BE2C (cell line): ENCODE measurements around the gene PCCA.

ENCODE experiments used
- DNase-seq: peaks from one replicate; pipeline ENCODE4 v3.0.0-alpha.2; 2020
- H3K27me3 ChIP-seq: fragments of 250-450 bp; sonication (Bioruptor Pico); 2 replicates; pipeline ENCODE4 v1.5.1; 2020; ENCODE audit warnings: mild to moderate bottlenecking
- H3K36me3 ChIP-seq: fragments of 250-450 bp; sonication (Bioruptor Pico); 2 replicates; pipeline ENCODE4 v1.5.1; 2020; ENCODE audit warnings: mild to moderate bottlenecking
- H3K4me1 ChIP-seq: fragments of 250-450 bp; sonication (Bioruptor Pico); 2 replicates; pipeline ENCODE4 v1.5.1; 2020
- H3K4me3 ChIP-seq: 2 replicates; pipeline ENCODE4 v1.5.1; 2011; ENCODE audit warnings: low read depth, low read length
- H3K9me3 ChIP-seq: fragments of 250-450 bp; sonication (Bioruptor Pico); 2 replicates; pipeline ENCODE4 v1.5.1; 2020
- CTCF ChIP-seq: IDR thresholded peaks from 2 replicates; pipeline ENCODE4 v1.5.1; 2012; ENCODE audit warnings: mild to moderate bottlenecking, low read depth, low read length

Gene PCCA

GRCh38 chr13:100484702-100485101 is 395.8 kb downstream of the PCCA start:
- no peak for DNase-seq
- no peaks in the 10 kb centered on the region for H3K9me3 ChIP-seq
- no peaks in the 10 kb centered on the region for H3K36me3 ChIP-seq
- H3K4me3 ChIP-seq = no peak overlapping the region
- no peaks in the 10 kb centered on the region for H3K4me1 ChIP-seq
- no peak for TF ChIP-seq CTCF
- no peaks in the 10 kb centered on the region for H3K27me3 ChIP-seq

- Histone ChIP-seq H3K9me3 (no peaks in the 10 kb centered on the region), H3K27me3 (no peaks in the 10 kb centered on the region), H3K4me3 (no peak overlapping the region), H3K36me3 (no peaks in the 10 kb centered on the region), H3K4me1 (no peaks in the 10 kb centered on the region)
- no peak for DNase-seq
- no peak for TF ChIP-seq CTCF
Observed at GRCh38 chr13:100485265-100485664, 396.4 kb downstream of the PCCA start.

- Histone ChIP-seq H3K4me3 (no peak overlapping the region), H3K36me3 (no peaks in the 10 kb centered on the region), H3K4me1 (no peaks in the 10 kb centered on the region), H3K9me3 (no peaks in the 10 kb centered on the region), H3K27me3 (no peaks in the 10 kb centered on the region)
- no peak for DNase-seq
- TF ChIP-seq CTCF = no peak
Observed at GRCh38 chr13:100490692-100491091, 401.8 kb downstream of the PCCA start.

GRCh38 chr13:100491164-100491842 is 402.4 kb downstream of the PCCA start:
- Histone ChIP-seq H3K9me3 (no peaks in the 10 kb centered on the region), H3K4me3 (no peak overlapping the region), H3K36me3 (no peaks in the 10 kb centered on the region), H3K27me3 (no peaks in the 10 kb centered on the region), H3K4me1 (no peaks in the 10 kb centered on the region)
- DNase-seq = no peak
- no peak for TF ChIP-seq CTCF

DNA sequence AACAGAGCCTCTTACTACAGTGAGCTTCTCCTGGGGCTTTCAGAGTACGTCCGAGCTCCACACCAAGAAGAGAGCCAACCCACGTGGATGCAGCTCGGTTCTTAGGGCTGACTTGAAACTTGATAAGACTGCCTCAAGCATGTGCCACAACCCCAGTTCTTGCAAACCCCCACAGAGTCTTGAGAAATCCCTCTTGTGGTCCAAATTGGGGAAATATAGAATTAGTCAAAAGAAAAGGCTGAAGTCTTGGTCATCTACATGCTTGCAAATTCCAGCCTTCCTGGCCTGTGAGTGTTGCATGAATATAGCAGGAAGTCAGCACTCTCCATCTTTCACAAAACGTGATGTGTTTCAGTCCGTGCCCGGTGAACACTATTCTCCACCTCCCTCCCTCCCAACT is 404.5 kb downstream of the PCCA start:
- Histone ChIP-seq H3K36me3 (no peaks in the 10 kb centered on the region), H3K27me3 (no peaks in the 10 kb centered on the region), H3K4me1 (no peaks in the 10 kb centered on the region), H3K4me3 (no peak overlapping the region), H3K9me3 (no peaks in the 10 kb centered on the region)
- no peak for TF ChIP-seq CTCF
- no peak for DNase-seq

GRCh38 chr13:100495455-100495854 is 406.6 kb downstream of the PCCA start:
- Histone ChIP-seq H3K4me3 (no peak overlapping the region), H3K4me1 (no peaks in the 10 kb centered on the region), H3K27me3 (no peaks in the 10 kb centered on the region), H3K9me3 (no peaks in the 10 kb centered on the region), H3K36me3 (no peaks in the 10 kb centered on the region)
- TF ChIP-seq CTCF = no peak
- DNase-seq = no peak
